ENCODE measurements around the gene SAPCD2. TPM values are rescaled to one million over a fixed set of nuclear protein-coding genes. Genes with fewer than 3 reads are reported as not detected.

The SAPCD2 gene
- polyA plus RNA-seq, 1 donor from 2014 or later = 0.22 TPM

DNA sequence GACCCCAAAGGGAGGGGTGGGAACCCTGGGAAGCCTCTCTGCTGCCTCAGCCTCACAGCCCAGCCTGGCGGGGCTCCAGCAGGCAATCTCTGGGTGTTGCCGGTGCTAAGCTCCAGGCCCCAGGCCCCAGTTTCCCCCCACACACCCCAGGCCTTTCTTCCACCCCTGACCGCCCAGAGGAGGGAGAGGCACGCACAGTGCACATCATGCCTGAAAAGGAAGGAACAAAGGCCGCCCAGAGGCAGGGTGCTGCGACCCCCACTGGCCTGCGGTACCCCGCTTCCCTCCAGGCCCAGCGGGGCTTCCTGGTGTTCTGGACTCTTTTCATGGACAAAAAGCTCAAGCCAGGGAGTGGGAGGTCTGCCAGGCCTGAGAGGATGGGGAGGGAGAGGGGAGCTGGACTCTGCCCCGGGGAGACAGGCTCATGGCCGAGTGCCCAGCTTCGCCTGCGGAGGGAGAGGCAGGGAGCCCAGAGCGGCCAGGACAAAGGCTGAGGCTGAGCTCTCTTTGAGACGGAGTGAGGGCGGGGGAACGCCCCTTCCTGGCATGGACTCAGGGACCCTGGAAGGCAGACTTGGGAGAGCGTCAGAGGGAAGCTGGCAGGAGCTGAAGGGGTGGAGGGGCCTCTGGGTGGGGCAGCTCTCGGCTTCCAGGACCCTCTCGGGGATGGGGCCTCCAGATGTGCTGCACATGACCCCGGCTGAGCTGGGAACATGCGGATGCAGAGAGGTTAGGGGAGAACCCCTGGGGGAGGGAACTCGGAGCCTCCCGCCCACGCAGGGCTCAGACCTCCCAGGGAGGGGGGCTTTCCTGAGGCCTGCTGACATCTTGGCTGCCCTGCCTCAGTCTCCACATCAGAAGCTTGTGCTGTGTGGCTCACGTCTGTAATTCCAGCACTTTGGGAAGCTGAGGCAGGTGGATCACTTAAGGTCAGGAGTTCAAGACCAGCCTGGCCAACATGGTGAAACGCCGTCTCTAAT lies 14.7 kb downstream of the SAPCD2 start:
- no peak overlapping the region for H2AFZ ChIP-seq (ENCODE audit: low read depth, low read length)
- H3K4me2 ChIP-seq (ENCODE audit: low read length) = no peak overlapping the region
- no peak overlapping the region for H3K4me3 ChIP-seq (ENCODE audit: low read length)
- no peak overlapping the region for H3K27ac ChIP-seq (ENCODE audit: low read length)
- TF ChIP-seq EP300 (conservative IDR thresholded peaks at IDR 0.05; ENCODE audit: poor library complexity, severe bottlenecking) (no peak), EZH2 (IDR thresholded peaks at IDR 0.05; ENCODE audit: borderline replicate concordance, insufficient read depth, low read length, poor library complexity, severe bottlenecking) (no peak), TAF1 (IDR thresholded peaks at IDR 0.05; ENCODE audit: low read depth) (no peak), POLR2AphosphoS5 (IDR thresholded peaks at IDR 0.05) (no peak), RAD21 (conservative IDR thresholded peaks at IDR 0.05) (no peak), SMC3 (conservative IDR thresholded peaks at IDR 0.05; ENCODE audit: poor library complexity) (no peak), MXI1 (conservative IDR thresholded peaks at IDR 0.05; ENCODE audit: poor library complexity, severe bottlenecking) (no peak)
- TF ChIP-seq, protein P1, sequence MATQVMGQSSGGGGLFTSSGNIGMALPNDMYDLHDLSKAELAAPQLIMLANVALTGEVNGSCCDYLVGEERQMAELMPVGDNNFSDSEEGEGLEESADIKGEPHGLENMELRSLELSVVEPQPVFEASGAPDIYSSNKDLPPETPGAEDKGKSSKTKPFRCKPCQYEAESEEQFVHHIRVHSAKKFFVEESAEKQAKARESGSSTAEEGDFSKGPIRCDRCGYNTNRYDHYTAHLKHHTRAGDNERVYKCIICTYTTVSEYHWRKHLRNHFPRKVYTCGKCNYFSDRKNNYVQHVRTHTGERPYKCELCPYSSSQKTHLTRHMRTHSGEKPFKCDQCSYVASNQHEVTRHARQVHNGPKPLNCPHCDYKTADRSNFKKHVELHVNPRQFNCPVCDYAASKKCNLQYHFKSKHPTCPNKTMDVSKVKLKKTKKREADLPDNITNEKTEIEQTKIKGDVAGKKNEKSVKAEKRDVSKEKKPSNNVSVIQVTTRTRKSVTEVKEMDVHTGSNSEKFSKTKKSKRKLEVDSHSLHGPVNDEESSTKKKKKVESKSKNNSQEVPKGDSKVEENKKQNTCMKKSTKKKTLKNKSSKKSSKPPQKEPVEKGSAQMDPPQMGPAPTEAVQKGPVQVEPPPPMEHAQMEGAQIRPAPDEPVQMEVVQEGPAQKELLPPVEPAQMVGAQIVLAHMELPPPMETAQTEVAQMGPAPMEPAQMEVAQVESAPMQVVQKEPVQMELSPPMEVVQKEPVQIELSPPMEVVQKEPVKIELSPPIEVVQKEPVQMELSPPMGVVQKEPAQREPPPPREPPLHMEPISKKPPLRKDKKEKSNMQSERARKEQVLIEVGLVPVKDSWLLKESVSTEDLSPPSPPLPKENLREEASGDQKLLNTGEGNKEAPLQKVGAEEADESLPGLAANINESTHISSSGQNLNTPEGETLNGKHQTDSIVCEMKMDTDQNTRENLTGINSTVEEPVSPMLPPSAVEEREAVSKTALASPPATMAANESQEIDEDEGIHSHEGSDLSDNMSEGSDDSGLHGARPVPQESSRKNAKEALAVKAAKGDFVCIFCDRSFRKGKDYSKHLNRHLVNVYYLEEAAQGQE (IDR thresholded peaks at IDR 0.05; ENCODE audit: borderline replicate concordance) = no peak
- TF ChIP-seq, protein P2, sequence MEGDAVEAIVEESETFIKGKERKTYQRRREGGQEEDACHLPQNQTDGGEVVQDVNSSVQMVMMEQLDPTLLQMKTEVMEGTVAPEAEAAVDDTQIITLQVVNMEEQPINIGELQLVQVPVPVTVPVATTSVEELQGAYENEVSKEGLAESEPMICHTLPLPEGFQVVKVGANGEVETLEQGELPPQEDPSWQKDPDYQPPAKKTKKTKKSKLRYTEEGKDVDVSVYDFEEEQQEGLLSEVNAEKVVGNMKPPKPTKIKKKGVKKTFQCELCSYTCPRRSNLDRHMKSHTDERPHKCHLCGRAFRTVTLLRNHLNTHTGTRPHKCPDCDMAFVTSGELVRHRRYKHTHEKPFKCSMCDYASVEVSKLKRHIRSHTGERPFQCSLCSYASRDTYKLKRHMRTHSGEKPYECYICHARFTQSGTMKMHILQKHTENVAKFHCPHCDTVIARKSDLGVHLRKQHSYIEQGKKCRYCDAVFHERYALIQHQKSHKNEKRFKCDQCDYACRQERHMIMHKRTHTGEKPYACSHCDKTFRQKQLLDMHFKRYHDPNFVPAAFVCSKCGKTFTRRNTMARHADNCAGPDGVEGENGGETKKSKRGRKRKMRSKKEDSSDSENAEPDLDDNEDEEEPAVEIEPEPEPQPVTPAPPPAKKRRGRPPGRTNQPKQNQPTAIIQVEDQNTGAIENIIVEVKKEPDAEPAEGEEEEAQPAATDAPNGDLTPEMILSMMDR (IDR thresholded peaks at IDR 0.05; ENCODE audit: poor library complexity, severe bottlenecking) = no peak
- H4K20me1 ChIP-seq (ENCODE audit: insufficient read depth) = no peaks in the 10 kb centered on the region
- H3K9ac ChIP-seq (ENCODE audit: low read length) = no peak overlapping the region
- H3K9me2 ChIP-seq (ENCODE audit: insufficient read depth, low read length) = no peaks in the 10 kb centered on the region
- no peaks in the 10 kb centered on the region for H3K79me2 ChIP-seq (replicated peaks; ENCODE audit: insufficient read depth, low read length)
- no peaks in the 10 kb centered on the region for H3F3A ChIP-seq (ENCODE audit: insufficient read depth, low read length, poor library complexity, severe bottlenecking)
- no peaks in the 10 kb centered on the region for H3K9me3 ChIP-seq (ENCODE audit: low read length)
- no peaks in the 10 kb centered on the region for H3K36me3 ChIP-seq (ENCODE audit: insufficient read depth, low read length)
- H3K27me3 ChIP-seq (ENCODE audit: insufficient read depth, low read depth, low read length) = peaks cover 50% of the 10 kb centered on the region

DNA sequence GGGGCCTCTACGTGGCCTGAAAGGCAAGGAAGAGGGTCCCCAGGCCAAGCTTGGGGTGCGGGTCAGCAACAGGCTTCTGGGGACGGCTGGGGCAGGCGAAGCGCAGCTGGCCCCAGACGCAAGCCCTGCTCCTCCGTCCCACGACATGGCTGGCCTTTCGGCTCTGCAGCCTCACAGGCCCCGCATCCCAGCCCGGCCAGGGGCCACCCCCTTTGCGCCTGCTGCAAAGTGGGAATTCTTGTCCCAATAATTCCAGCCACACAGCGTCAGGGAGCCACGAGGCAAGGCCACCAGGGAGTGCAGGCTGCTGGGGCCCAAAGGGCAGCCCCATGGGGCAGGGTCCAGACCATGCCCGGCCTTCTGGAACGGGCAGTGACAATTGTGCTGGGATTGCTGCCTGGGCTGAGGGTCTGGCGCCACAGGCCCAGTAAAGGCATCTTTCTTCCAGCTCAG lies 15.4 kb downstream of the SAPCD2 start:
- Histone ChIP-seq H3K4me3 (ENCODE audit: low read length) (no peak overlapping the region), H3K9ac (ENCODE audit: low read length) (no peak overlapping the region), H3K27ac (ENCODE audit: low read length) (no peak overlapping the region)

More for the DNA sequence above, 15.4 kb downstream of the SAPCD2 start:
- Histone ChIP-seq H3K27me3 (ENCODE audit: insufficient read depth, low read depth, low read length) (peaks cover 57% of the 10 kb centered on the region), H3K36me3 (ENCODE audit: insufficient read depth, low read length) (no peaks in the 10 kb centered on the region), H3K9me3 (ENCODE audit: low read length) (no peaks in the 10 kb centered on the region), H3F3A (ENCODE audit: insufficient read depth, low read length, poor library complexity, severe bottlenecking) (no peaks in the 10 kb centered on the region), H4K20me1 (ENCODE audit: insufficient read depth) (no peaks in the 10 kb centered on the region), H3K9me2 (ENCODE audit: insufficient read depth, low read length) (no peaks in the 10 kb centered on the region), H3K79me2 (replicated peaks; ENCODE audit: insufficient read depth, low read length) (no peaks in the 10 kb centered on the region), H3K4me2 (ENCODE audit: low read length) (no peak overlapping the region), H2AFZ (ENCODE audit: low read depth, low read length) (no peak overlapping the region)
- no peak for TF ChIP-seq MXI1 (conservative IDR thresholded peaks at IDR 0.05; ENCODE audit: poor library complexity, severe bottlenecking)
- no peak for TF ChIP-seq EP300 (conservative IDR thresholded peaks at IDR 0.05; ENCODE audit: poor library complexity, severe bottlenecking)
- TF ChIP-seq POLR2AphosphoS5 (IDR thresholded peaks at IDR 0.05) = no peak
- no peak for TF ChIP-seq TAF1 (IDR thresholded peaks at IDR 0.05; ENCODE audit: low read depth)
- TF ChIP-seq SMC3 (conservative IDR thresholded peaks at IDR 0.05; ENCODE audit: poor library complexity) = no peak
- no peak for TF ChIP-seq RAD21 (conservative IDR thresholded peaks at IDR 0.05)
- TF ChIP-seq EZH2 (IDR thresholded peaks at IDR 0.05; ENCODE audit: borderline replicate concordance, insufficient read depth, low read length, poor library complexity, severe bottlenecking) = no peak
- TF ChIP-seq, protein P1 (IDR thresholded peaks at IDR 0.05; ENCODE audit: borderline replicate concordance) = no peak
- TF ChIP-seq, protein P2 (IDR thresholded peaks at IDR 0.05; ENCODE audit: poor library complexity, severe bottlenecking) = no peak
